ENCODE measurements around the gene MKRN2.
A peak's percentile ranks its signal among the peaks of the same experiment; 100 is the strongest.
"Not testable (repeated sequence)": the region's sequence is repeated elsewhere in the genome, so short reads cannot be mapped to it uniquely, and the experiment has no call there.

Gene MKRN2

GRCh38 chr3:12591456-12591855 lies 34.6 kb downstream of the MKRN2 start:
- no peak for DNase-seq

- no peak for DNase-seq
Observed at GRCh38 chr3:12591997-12592715, 35.3 kb downstream of the MKRN2 start.

DNA sequence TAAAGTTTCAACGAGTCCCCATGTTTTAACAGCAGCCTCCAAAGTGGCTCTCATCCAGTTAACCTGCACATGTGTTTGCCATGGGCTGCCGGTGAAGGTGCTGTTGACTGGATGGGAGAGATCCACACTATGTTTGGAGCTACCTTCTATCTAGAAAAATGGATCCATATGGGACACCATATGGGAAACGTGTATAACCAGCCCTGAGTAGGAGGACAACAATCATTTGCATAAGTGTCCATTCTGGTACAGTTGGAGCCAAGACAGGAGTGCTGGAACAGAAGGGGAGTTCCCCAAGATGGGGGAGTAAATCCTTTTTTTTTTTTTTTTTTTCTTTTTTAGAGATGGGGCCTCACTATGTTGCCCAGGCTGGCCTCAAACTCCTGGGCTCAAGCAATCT lies 36.6 kb downstream of the MKRN2 start:
- DNase-seq: no peak

- no peak for DNase-seq
Observed at GRCh38 chr3:12598890-12599289, 42.0 kb downstream of the MKRN2 start.

- DNase-seq: no peak
Observed at GRCh38 chr3:12601072-12601471, 44.2 kb downstream of the MKRN2 start.

DNA sequence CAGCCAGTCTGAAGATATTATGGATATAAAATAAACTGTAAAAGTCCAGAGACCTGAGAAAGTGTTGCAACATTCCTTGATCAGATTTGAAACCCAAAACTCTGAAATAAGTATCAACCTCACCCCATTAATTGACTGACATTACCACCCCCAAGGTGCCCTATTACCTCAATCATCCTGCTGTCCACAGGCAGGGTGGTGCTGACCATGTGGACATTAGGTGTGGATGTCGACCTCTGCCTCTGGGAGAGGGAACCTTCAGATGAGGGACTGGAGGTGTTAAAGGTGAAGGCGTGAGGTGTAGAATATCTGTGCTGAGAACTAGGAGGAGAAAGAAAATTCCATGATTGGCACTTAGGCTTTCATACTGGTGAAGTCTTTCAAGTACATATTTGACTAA lies 47.1 kb downstream of the MKRN2 start:
- no peak for DNase-seq

GRCh38 chr3:12608376-12608775 lies 51.5 kb downstream of the MKRN2 start:
- DNase-seq: no peak

DNA sequence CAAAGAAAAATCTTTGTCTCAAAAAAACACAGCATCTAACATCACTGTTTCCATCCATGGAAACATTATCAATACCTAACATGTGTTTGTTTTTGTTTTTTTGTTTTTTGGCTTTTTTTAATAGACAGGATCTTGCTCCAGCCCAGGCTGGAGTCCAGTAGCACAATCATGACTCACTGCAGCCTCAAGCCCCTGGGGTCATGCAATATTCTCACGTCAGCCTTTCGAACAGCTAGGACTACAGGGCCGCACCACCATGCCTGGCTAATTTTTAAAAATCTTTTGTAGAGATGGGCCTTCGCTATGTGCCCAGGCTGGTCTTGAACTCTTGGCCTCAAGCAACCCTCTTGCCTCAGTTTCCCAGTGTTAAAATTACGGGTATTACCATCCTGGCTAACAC lies 54.2 kb downstream of the MKRN2 start:
- DNase-seq: no peak

DNA sequence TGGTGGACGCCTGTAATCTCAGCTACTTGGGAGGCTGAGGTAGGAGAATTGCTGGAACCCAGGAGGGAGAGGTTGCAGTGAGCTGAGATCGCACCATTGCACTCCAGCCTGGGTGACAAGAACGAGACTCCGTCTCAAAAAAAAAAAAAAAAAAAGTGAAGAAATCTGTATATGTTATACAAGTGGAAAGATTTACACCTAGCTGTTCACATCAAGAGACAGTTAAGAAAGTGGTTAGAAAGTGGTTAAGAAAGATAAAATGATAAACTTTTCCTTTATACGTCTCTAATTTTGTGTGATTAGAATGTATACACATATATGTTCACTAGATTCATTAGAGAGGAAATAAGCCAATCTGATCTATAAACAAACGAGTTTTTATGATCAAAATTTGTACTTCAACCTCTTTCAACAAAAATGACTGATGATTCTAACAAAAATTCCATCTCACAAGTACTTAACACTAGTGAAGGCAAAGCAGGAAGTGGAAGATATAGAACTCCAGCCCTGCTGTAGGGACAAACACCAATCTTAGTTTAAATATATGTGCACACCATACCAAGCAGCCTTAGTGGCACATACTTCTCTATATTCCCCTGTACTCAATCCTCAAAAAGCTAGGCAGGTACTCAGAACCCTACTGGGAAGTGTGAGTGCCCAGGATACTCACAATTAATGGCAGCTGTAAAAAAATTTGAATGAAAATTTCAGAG lies 55.8 kb downstream of the MKRN2 start:
- DNase-seq: no peak

- no peak for DNase-seq
Observed at GRCh38 chr3:12613250-12613649, 56.4 kb downstream of the MKRN2 start.

- no peak for DNase-seq
Observed at GRCh38 chr3:12615266-12615665, 58.4 kb downstream of the MKRN2 start.

DNA sequence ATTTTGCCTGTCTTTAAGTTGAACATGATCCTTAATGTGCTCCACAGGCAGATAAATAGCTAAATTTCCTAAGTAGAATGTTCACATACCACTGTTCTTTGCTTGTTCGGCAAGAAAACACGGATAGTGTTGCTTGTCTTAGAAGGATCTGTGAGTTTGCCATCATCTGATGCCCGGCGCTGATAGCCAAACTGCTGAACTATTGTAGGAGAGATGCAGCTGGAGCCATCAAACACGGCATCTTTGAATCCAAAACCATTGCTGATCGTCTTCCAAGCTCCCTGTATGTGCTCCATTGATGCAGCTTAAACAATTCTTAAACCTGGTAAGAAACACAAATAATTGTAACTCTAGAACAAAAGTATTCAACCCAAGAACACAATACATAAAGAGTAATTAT lies 61.5 kb downstream of the MKRN2 start:
- DNase-seq: no peak

- DNase-seq: no peak
Observed at GRCh38 chr3:12620305-12620704, 63.4 kb downstream of the MKRN2 start.

DNA sequence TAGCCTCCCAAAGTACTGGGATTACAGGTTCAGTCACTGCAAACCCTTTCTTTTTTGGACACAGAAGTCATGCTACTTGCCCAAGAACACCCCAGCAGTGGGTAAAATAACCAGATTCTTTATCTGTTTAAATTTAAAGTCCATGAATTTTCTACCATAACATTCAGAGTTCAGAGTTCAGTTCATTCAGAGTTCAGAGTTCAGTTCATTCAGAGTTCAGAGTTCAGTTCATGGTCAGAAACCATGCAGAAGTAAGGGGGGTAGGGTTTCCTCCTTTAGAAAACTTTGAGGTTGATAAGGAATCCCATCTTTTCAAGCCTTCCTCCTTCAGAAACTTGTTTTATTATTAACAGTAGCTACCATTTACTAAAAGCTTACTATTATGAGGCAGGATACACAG lies 63.8 kb downstream of the MKRN2 start:
- DNase-seq: no peak

GRCh38 chr3:12622335-12622734 lies 65.4 kb downstream of the MKRN2 start:
- DNase-seq: no peak

- no peak for DNase-seq
Observed at GRCh38 chr3:12624056-12624455, 67.2 kb downstream of the MKRN2 start.

DNA sequence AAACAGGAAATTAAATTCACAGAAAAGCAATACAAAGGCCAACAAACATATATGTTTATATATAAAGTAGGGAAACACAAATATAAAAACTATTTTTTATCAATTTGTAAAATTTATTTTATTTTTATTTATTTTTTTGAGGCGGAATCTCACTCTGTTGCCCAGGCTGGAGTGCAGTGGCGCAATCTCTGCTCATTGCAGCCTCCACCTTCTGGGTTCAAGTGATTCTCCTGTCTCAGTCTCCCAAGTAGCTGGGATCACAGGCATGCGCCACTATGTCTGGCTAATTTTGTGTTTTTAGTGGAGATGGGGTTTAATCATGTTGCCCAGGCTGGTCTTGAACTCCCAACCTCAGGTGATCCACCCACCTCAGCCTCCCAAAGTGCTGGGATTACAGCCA lies 68.1 kb downstream of the MKRN2 start:
- DNase-seq: not testable (repeated sequence)

- DNase-seq: no peak
Observed at GRCh38 chr3:12627370-12627769, 70.5 kb downstream of the MKRN2 start.

GRCh38 chr3:12628813-12629212 lies 71.9 kb downstream of the MKRN2 start:
- DNase-seq: no peak

DNA sequence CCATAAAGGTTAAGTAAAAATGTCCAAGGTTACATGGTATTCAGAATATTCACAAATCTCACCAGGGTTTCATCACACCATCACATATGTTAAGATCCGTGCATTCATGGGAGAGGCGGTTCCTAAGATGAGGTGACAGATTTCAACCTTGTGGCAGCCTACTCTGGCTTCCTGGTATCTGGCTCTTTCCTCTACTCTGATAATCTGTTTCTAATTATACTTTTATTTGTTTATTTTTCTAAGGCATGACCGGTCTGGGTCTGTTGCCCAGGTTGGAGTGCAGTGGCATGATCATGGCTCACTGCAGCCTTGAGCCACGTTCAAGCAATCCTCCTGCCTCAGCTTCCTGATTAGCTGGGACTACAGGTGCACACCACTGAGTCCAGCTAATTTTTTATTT lies 72.7 kb downstream of the MKRN2 start:
- DNase-seq: peak; percentile 8

- DNase-seq: no peak
Observed at GRCh38 chr3:12630292-12630691, 73.4 kb downstream of the MKRN2 start.

DNA sequence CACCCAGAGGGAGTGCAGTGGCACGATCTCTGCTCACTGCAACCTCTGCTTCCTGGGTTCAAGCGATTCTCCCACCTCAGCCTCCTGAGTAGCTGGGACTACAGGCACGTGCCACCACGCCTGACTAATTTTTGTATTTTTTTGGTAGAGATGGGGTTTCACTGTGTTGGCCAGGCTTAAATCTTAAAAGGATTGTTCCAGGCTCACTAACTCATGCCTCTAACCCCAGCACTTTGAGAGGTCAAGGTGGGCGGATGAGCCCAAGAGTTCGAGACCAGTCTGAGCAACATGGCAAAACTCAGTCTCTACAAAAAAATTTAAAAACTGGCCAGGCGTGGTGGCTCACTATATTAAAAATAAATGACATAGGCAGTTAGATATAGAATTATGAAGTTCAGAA lies 74.0 kb downstream of the MKRN2 start:
- not testable (repeated sequence) for DNase-seq

- no peak for DNase-seq
Observed at GRCh38 chr3:12632523-12632922, 75.6 kb downstream of the MKRN2 start.

- DNase-seq: no peak
Observed at GRCh38 chr3:12633108-12633507, 76.2 kb downstream of the MKRN2 start.
